Fibroblast of villous mesenchyme (primary cell): Measurements from ENCODE around the gene SLC24A2. TPM values are rescaled to one million over a fixed set of nuclear protein-coding genes. Genes with fewer than 3 reads are reported as not detected.
"Not testable (repeated sequence)": the region's sequence is repeated elsewhere in the genome, so short reads cannot be mapped to it uniquely, and the experiment has no call there.

Source experiments
- DNase-seq: peaks from one replicate; pipeline ENCODE4 v3.0.0-alpha.2; 2010; ENCODE audit warnings: low read depth
- H3K4me3 ChIP-seq: 2 replicates; pipeline ENCODE4 v1.5.1; 2011; ENCODE audit warnings: low read depth, mild to moderate bottlenecking, low read length
- CTCF ChIP-seq: IDR thresholded peaks from 2 replicates; pipeline ENCODE4 v1.5.1; 2012; ENCODE audit warnings: low read depth, mild to moderate bottlenecking, low read length; ENCODE audit not compliant: insufficient read depth
- total RNA-seq: library from RNA; depleted of rRNA; stranded (reverse); fragments of >200 nt; gene quantifications from 2 replicates; pipeline ENCODE4 v1.2.3, GENCODE V29; 2012

Gene SLC24A2
- under 0.01 TPM in 1 of 2 replicates, not detected in the other for total RNA-seq

- TF ChIP-seq CTCF: no peak
- DNase-seq: no peak
- H3K4me3 ChIP-seq: no peak within 1 kb of the TSS
Observed at GRCh38 chr9:19788614-19789271, at the start of gene SLC24A2. SLC24A2 (minus strand) TSS chr9:19789037.

- H3K4me3 ChIP-seq, DNase-seq: not testable (repeated sequence)
Observed at GRCh38 chr9:19833331-19833730, 44.5 kb upstream of the SLC24A2 start.

- no peak for TF ChIP-seq CTCF
- H3K4me3 ChIP-seq: no peak overlapping the region
- DNase-seq: no peak
Observed at GRCh38 chr9:19830796-19831195, 42.0 kb upstream of the SLC24A2 start.

GRCh38 chr9:19828576-19829109 is 39.8 kb upstream of the SLC24A2 start:
- TF ChIP-seq CTCF: no peak

GRCh38 chr9:19816769-19817168 is 27.9 kb upstream of the SLC24A2 start:
- H3K4me3 ChIP-seq: no peak overlapping the region
- no peak for TF ChIP-seq CTCF

More at GRCh38 chr9:19828576-19829109, 39.8 kb upstream of the SLC24A2 start:
- no peak for DNase-seq
- H3K4me3 ChIP-seq: no peak overlapping the region

GRCh38 chr9:19812194-19812593 is 23.4 kb upstream of the SLC24A2 start:
- no peak for TF ChIP-seq CTCF
- H3K4me3 ChIP-seq: no peak overlapping the region
- no peak for DNase-seq

More at GRCh38 chr9:19816769-19817168, 27.9 kb upstream of the SLC24A2 start:
- no peak for DNase-seq

GRCh38 chr9:19809422-19810269 is 20.8 kb upstream of the SLC24A2 start:
- no peak for DNase-seq
- H3K4me3 ChIP-seq: no peak overlapping the region
- TF ChIP-seq CTCF: no peak
